Left lung (tissue), 10 donors: ENCODE results near the gene NXPH4. TPM values are rescaled to one million over a fixed set of nuclear protein-coding genes. Genes with fewer than 3 reads are reported as not detected.

Experiments
- ATAC-seq: fragments of 200-7000 bp; cut with Tn5 transposase; one replicate; pipeline ENCODE4 v1.9.1; 2020; ENCODE audit warnings: moderate library complexity
- DNase-seq, 4 donors: peaks; one replicate each; pipeline ENCODE4 v3.0.0-alpha.2; 2013 to 2020
- H3K27ac ChIP-seq, 2 donors: fragments of 200-600 bp; sonication (generic) in 1 of 2; one replicate each; pipeline versions ENCODE4 v1.5.0 to v1.8.0; 2020 to 2021
- H3K27me3 ChIP-seq, 2 donors: fragments of 200-600 bp; sonication (generic) in 1 of 2; one replicate each; pipeline versions ENCODE4 v1.5.0 to v1.8.0; 2020 to 2021
- H3K36me3 ChIP-seq, 2 donors: fragments of 200-600 bp; sonication (generic) in 1 of 2; one replicate each; pipeline versions ENCODE4 v1.5.0 to v1.8.0; 2020 to 2021
- H3K4me1 ChIP-seq, 2 donors: fragments of 200-600 bp; one replicate each; pipeline ENCODE4 v1.8.0; 2021
- H3K4me3 ChIP-seq, 2 donors: fragments of 200-600 bp; sonication (generic) in 1 of 2; one replicate each; pipeline versions ENCODE4 v1.5.0 to v1.8.0; 2020 to 2021; ENCODE audit warnings: mild to moderate bottlenecking in 1 of 2
- H3K9me3 ChIP-seq, 2 donors: fragments of 200-600 bp; sonication (generic) in 1 of 2; one replicate each; pipeline versions ENCODE4 v1.5.0 to v1.8.0; 2020 to 2021
- intact Hi-C, 2 donors: fragments of 100-400 bp; cut with DNase I; formaldehyde crosslinking; loops; one replicate each; pipeline versions ENCODE4 v1.11.2 to v1.14.2; 2022
- polyA plus RNA-seq, 6 donors: library from polyadenylated mRNA; unstranded; fragments of 120-200 nt; gene quantifications; one replicate each; pipeline ENCODE4 v1.2.1, GENCODE V29; 2013; ENCODE audit not compliant: insufficient read length in 6 of 6
- total RNA-seq, 2 donors: library from RNA; stranded (reverse); fragmentation: NEBNext Ultra II Directional; extraction: Animal tissue kit (Norgen Biotek cat#: 25700); gene quantifications; one replicate each; pipeline ENCODE4 v1.2.1, GENCODE V29; 2021
- TF ChIP-seq, protein P1 (sequence below), 2 donors: fragments of 200-600 bp; sonication (generic) in 1 of 2; IDR thresholded peaks; one replicate each; pipeline versions ENCODE4 v1.5.0 to v1.8.0; 2021; ENCODE audit warnings: antibody characterized with exemption in 2 of 2
- donor health status: DM: no; HTN: yes; CAD: no.
- donor health status: DM: no; HTN: no; CAD: no.

NXPH4 gene
- total and polyA plus RNA-seq, 8 donors = 0.67 to 1.7 (median 1.1) TPM

DNA sequence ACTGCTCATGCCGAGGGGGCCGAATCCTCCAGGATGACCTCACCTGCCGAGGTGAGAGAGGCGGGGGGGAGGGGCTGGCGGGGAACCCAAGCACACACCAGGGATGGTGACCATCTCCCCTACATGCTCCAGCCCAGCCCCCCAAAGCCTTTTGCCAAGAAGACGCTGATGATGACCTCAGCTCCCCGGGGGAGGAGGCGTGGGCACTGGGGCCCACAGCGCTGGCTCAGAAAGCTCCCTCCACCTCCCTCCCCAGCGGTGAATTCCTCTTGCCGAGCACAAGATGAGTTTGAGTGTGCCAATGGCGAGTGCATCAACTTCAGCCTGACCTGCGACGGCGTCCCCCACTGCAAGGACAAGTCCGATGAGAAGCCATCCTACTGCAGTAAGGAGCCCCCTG lies 23.7 kb upstream of the NXPH4 start:
- H3K4me3 ChIP-seq = no peak overlapping the region
- no peaks in the 10 kb centered on the region for H3K27me3 ChIP-seq
- DNase-seq (no peak), ATAC-seq (no peak)
- H3K36me3 ChIP-seq = peaks cover 0 to 96% of the 10 kb centered on the region in 2 donors
- intact Hi-C loops = no loop called here
- peaks cover 0 to 9% of the 10 kb centered on the region in 2 donors for H3K4me1 ChIP-seq
- TF ChIP-seq, protein P1, sequence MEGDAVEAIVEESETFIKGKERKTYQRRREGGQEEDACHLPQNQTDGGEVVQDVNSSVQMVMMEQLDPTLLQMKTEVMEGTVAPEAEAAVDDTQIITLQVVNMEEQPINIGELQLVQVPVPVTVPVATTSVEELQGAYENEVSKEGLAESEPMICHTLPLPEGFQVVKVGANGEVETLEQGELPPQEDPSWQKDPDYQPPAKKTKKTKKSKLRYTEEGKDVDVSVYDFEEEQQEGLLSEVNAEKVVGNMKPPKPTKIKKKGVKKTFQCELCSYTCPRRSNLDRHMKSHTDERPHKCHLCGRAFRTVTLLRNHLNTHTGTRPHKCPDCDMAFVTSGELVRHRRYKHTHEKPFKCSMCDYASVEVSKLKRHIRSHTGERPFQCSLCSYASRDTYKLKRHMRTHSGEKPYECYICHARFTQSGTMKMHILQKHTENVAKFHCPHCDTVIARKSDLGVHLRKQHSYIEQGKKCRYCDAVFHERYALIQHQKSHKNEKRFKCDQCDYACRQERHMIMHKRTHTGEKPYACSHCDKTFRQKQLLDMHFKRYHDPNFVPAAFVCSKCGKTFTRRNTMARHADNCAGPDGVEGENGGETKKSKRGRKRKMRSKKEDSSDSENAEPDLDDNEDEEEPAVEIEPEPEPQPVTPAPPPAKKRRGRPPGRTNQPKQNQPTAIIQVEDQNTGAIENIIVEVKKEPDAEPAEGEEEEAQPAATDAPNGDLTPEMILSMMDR (IDR thresholded peaks at IDR 0.05) = no peak
- no peaks in the 10 kb centered on the region for H3K9me3 ChIP-seq
- no peak overlapping the region for H3K27ac ChIP-seq

DNA sequence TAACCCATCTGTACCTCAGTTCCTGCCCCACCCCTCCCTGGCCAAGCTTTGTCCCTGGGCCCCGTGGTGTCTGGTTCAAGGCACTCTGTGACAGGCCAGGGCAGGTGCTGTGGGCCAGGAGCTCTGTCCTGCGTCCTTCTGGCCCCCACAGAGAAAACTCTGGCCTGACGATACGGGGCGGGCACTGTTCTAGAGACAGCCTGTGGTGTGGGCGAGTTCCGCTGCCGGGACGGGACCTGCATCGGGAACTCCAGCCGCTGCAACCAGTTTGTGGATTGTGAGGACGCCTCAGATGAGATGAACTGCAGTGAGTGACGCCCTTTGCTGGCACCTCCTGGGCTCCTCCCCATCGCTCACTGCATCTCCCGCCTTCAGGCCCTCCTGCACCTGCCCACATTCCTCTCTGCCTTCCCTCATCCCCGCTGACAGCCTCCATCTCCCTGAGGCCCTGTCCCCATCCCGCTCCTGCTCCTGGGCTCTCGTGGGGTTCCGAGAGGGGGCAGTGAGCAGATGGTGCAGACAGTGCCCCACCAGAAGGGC lies 22.8 kb upstream of the NXPH4 start:
- intact Hi-C loops = no loop called here
- H3K36me3 ChIP-seq = peaks cover 0 to 96% of the 10 kb centered on the region in 2 donors
- no peak overlapping the region for H3K4me3 ChIP-seq
- no peak for DNase-seq
- TF ChIP-seq, protein P1 (IDR thresholded peaks at IDR 0.05) = no peak
- H3K4me1 ChIP-seq = peaks cover 0 to 9% of the 10 kb centered on the region in 2 donors
- no peaks in the 10 kb centered on the region for H3K27me3 ChIP-seq
- H3K9me3 ChIP-seq = no peaks in the 10 kb centered on the region
- H3K27ac ChIP-seq = no peak overlapping the region
- ATAC-seq = no peak

DNA sequence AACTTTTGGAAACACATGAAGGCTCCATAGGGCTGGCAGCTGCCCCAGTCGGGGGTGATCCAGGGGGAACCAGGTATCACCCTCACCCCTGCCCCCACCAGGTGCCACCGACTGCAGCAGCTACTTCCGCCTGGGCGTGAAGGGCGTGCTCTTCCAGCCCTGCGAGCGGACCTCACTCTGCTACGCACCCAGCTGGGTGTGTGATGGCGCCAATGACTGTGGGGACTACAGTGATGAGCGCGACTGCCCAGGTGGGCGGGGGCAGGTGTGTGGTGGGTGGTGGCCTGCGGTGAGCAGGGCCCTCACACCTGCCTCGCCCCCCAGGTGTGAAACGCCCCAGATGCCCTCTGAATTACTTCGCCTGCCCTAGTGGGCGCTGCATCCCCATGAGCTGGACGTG lies 22.3 kb upstream of the NXPH4 start:
- Histone ChIP-seq H3K36me3 (peaks cover 0 to 96% of the 10 kb centered on the region in 2 donors), H3K27me3 (no peaks in the 10 kb centered on the region), H3K27ac (no peak overlapping the region), H3K4me3 (no peak overlapping the region), H3K9me3 (no peaks in the 10 kb centered on the region), H3K4me1 (peaks cover 0 to 9% of the 10 kb centered on the region in 2 donors)
- TF ChIP-seq, protein P1 (IDR thresholded peaks at IDR 0.05) = no peak
- DNase-seq (no peak), ATAC-seq (no peak)
- intact Hi-C loops = no loop called here

DNA sequence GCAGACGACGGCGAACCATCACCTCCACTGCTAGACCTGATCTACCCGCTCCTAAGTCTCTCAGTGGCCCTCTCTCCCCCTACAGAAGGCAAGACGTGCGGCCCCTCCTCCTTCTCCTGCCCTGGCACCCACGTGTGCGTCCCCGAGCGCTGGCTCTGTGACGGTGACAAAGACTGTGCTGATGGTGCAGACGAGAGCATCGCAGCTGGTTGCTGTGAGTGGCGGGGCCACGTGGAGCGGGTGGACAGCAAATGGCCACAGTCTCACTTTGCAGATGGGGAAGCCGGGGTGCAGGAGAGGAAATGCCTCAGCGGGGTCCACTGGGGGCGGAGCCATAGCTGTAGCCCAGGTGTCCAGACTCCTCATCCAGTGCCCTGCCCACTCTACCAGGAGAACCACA lies 21.4 kb upstream of the NXPH4 start:
- TF ChIP-seq, protein P1 (IDR thresholded peaks at IDR 0.05) = no peak
- H3K4me3 ChIP-seq = no peak overlapping the region
- DNase-seq = no peak
- intact Hi-C loops = no loop called here
- no peak for ATAC-seq
- H3K36me3 ChIP-seq = peaks cover 0 to 96% of the 10 kb centered on the region in 2 donors
- H3K9me3 ChIP-seq = no peaks in the 10 kb centered on the region
- no peak overlapping the region for H3K27ac ChIP-seq
- peaks cover 0 to 3% of the 10 kb centered on the region in 2 donors for H3K4me1 ChIP-seq
- no peaks in the 10 kb centered on the region for H3K27me3 ChIP-seq

DNA sequence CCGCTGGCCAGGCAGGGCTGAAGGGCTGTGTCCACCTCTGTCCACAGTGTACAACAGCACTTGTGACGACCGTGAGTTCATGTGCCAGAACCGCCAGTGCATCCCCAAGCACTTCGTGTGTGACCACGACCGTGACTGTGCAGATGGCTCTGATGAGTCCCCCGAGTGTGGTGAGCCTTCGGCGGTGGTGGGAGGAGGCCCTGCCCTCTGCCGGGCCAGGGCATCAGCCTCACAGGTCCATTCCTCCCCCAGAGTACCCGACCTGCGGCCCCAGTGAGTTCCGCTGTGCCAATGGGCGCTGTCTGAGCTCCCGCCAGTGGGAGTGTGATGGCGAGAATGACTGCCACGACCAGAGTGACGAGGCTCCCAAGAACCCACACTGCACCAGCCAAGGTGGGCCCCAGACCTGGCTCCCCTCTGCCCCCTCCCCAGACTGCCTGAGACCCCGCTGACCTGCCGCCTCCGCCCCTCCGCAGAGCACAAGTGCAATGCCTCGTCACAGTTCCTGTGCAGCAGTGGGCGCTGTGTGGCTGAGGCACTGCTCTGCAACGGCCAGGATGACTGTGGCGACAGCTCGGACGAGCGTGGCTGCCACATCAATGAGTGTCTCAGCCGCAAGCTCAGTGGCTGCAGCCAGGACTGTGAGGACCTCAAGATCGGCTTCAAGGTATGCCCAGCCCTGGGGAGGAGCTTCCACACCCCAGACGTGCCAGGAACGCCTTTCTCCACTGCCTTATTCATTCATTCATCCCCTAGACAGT lies 20.8 kb upstream of the NXPH4 start:
- intact Hi-C loops = no loop called here
- TF ChIP-seq, protein P1 (IDR thresholded peaks at IDR 0.05) = no peak
- Histone ChIP-seq H3K27ac (no peak overlapping the region), H3K4me1 (no peaks in the 10 kb centered on the region), H3K4me3 (no peak overlapping the region), H3K9me3 (no peaks in the 10 kb centered on the region), H3K27me3 (no peaks in the 10 kb centered on the region), H3K36me3 (peaks cover 0 to 96% of the 10 kb centered on the region in 2 donors)
- ATAC-seq (no peak), DNase-seq (no peak)
